Stimulated activated CD4-positive, alpha-beta T cell treated with anti-CD3 and anti-CD28 coated beads, Interleukin-1b, Interleukin-23, amount 100 ng/mL, for 48 hours (primary cell): ENCODE results near the gene FZD4.
A peak's percentile ranks its signal among the peaks of the same experiment; 100 is the strongest.
"Not testable (repeated sequence)": the region's sequence is repeated elsewhere in the genome, so short reads cannot be mapped to it uniquely, and the experiment has no call there.

Experiments used
- DNase-seq: peaks from one replicate; pipeline ENCODE4 v3.0.0-alpha.2; 2020

Gene FZD4

DNA sequence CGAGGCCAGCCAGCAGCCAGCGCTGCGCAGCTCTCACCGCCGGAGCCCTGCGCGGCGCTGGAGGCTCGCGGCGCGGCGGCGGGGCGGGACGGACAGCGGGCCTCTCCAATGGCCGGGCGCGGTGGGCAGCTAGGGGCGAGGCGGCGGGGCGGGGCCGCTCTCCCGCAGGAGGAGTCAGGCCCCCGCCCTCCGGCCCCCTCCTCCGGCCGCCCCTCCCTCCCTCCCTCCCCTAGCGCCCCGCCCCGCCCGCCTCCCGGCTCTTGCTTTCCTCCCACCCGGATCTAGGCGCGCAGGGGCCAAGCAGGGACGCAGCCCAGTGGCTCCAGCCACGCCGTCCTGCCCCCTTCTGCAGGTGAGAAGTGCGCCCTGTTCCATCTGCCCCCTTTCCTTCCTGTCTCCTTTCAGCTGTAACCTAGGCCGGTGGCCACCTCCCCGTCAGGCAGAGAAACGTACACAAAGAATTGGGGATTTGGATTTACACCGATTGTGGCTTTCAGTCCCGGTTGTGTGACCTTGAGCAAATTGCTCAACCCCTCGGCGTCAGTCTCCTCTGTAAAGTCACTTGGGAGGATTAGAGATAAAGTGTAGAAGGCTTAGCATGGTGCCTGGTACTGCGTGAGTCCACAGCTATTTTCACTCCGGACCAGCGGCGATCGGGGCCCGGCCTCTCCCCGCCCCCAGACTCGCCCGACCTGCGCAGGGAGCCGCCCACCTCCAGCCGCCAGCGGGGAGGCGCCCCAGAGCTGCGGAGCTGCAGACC is at the start of gene FZD4:
TSS of gene FZD4 (minus strand) at position 35 of the 760 bp plus-strand sequence. CDS start 310 bp downstream, outside the sequence.
- DNase-seq: peak; percentile 42

GRCh38 chr11:87004281-87004680 is 49.1 kb upstream of the FZD4 start:
- DNase-seq: not testable (repeated sequence)

DNA sequence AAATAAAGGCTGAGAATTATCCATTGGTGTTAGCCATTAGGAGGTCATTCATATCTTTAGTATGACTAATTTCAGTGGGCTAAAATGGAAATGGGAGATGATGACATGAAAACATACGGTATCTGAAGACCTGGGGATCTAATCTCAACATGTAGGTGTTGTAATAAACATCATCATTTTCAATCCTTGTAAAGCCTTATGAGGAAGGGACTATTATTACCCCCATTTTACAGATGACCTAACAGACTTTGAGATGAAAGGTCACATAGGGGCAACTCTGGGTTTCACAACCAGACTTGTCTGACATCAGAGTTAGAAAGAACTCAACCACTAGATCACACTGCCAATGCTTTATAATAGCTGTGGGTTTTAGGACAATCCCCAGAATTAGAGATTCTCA is 47.7 kb upstream of the FZD4 start:
- no peak for DNase-seq

- DNase-seq: no peak
These were observed 44.9 kb upstream of the FZD4 start for GRCh38 chr11:86999859-87000753.

DNA sequence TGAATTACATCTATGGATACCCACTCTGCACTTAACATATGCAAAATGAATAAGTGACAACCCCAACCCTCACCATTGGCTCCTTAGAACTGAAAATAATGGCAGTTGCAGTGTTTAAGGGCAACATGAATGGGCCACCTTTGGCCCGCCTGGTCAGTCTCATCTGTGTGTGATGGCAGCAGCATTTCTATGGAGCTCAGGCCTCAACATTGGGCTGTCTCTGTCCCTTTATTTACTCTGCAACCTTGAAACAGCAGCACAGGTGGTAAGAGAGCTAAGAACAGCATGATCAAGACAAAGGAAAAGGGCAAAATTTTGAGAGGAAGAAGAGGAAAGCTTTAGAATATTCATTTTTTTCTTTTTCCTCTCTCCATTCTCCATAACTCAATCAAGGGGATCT is 44.2 kb upstream of the FZD4 start:
- no peak for DNase-seq

- no peak for DNase-seq
These were observed 41.9 kb upstream of the FZD4 start for GRCh38 chr11:86996953-86997570.

GRCh38 chr11:86993031-86993430 is 37.8 kb upstream of the FZD4 start:
- DNase-seq: no peak

DNA sequence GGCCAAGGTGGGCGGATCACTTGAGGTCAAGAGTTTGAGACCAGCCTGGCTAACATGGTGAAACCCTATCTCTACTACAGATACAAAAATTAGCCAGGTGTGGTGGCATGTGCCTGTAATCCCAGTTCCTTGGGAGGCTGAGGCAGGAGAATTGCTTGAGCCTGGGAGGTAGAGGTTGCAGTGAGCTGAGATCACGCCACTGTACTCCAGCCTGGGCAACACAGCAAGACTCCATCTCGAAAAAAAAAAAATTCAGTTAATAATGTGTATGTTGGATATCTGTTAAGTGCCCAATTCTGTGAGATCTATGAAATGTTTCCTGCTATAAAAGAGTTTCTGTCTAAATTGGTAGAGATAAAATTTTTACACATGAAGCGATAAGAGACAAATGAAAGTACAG is 37.1 kb upstream of the FZD4 start:
- DNase-seq: not testable (repeated sequence)

DNA sequence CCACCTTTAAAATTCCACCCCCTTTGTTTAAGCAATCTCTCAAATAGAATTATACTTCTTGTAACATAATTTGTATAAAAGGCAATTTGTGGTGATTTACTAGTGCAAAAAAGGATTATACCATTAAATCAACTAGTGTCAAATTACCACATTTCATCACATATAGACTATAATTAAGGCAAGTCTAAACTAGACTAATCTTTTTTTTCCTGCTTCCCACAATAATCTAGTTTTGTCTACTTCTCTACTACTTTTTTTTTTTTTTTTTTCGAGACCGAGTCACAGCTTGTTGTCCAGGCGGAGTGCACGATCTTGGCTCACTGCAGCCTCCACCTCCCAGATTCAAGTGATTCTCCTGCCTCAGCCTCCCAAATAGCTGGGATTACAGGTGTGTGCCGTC is 36.1 kb upstream of the FZD4 start:
- no peak for DNase-seq

DNA sequence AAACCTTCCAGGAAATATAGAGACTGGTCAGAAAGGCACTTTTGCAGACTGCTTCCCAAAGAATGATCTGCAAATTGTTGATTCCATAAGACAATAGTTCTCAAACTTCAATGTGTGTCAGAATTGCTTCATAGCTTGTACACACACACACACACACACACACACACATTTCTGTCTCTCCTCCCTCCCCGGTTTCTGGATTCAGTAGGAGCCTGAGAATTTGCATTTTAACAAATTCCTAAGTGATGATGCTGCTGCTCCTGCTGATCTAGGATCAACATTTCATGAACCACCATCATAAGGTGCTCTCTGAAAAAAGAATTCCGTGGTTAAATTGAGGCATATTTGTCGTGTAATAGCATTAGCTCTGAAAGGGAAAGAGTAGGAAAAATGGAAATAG is 35.3 kb upstream of the FZD4 start:
- DNase-seq: no peak

GRCh38 chr11:86990031-86990430 is 34.8 kb upstream of the FZD4 start:
- DNase-seq: no peak

DNA sequence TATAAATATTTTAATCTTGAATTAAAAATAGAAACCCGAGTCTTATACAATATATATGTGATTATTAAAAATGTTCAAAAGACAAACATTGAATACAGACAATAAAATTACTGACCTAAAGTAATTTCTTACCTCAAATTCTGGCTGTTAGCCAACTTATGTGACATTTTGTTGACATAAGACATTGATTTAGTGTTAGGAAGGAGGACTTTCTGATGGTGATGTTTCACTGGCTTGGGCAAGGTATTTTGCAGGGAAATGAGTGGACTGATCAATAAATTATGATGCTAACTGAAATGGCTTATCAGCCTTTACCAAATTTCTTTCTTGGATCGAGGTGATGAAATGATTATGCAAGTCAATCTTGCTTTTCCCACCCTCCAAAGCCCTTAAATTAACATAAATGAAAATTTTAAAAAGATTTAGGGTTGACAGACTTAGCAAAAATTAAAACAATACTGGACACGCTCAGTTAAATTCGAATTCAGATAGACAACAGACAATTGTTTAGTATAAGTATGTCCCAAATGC is 33.2 kb upstream of the FZD4 start:
- DNase-seq: no peak

DNA sequence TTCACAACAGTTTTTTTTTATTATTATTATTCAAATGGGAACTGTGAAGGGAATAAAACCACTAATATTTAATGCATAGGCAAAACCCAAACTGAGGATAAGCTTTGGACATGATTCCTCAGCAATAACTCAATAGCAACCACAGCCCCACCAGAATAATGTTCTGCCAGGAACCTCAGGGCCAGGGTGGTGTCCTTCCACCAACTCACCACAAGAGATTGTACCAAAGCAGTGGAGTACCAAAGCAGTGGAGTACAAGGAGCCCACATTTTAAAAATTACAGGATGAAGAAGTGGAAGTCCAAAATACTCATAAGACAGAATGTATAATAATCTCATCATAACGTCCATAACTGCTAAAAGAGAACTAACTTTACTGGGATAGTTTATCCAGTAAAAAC is 32.5 kb upstream of the FZD4 start:
- no peak for DNase-seq

GRCh38 chr11:86984701-86985100 is 29.5 kb upstream of the FZD4 start:
- DNase-seq: no peak

- no peak for DNase-seq
These were observed 27.9 kb upstream of the FZD4 start for GRCh38 chr11:86983021-86983488.

DNA sequence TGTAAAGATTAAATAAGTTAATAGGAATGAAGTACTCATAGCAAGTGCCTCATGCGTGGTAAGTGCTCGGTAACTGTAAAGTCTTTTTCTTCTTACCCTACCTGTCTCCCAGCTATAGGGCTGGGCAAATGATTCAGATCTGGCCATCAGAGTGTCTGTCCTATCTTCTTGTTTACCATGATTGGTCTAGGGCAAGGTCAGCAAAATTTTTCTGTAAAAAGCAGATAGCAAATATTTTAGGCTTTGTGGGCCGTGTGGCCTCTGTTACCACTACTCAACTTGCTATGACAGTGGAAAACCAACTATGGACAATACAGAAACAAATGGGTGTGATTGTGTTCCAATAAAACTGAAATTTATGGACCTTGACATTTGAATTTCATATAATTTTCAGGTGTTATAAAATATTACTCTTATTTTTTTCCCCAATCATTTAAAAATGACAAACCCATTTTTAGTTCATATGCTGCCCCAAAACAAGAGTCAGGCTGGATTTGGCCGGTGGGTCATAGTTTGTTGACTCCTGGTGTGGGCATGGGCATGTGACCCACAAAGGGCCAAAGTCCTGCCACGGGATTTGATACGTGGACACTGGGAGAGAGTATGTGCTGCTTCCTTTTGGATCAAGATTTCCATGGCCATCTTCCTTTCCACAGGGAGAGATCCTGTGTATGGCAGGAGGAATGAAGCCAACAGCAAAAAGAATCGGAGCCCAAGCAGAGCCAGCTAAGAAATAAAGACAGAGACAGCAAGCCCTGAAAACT is 26.8 kb upstream of the FZD4 start:
- DNase-seq: no peak

DNA sequence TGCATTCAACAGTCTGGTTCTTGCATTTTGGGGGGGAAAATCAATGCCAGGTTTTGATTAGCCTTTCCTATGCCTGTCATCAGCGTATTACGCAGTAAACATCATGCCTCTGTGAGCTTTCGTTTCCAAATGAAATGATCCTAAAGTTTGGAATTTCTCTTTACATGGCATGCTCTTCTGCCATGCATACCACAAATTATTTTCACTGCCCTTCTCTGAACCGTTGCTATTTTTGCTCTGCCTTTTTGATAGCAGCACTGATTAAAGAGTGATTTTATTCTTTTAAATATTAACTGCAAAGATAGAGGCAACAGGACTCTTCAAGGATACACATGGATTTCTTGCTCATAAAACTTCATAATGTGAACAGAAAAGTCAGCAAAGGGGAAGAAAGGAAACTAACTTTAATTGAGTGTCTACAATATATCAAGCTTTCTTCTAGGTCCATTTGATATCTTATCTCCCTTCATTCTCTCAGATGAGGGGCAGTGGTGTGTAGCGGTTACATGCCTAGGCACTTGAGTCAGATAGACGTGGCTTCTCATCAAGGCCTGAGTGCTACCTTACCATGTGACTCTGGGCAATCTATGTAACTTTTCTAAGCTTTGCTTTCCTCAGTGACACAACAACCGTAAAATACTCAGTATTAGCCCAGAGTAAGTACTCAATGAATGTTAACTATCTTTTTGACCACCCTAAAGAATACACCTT is 25.0 kb upstream of the FZD4 start:
- DNase-seq: no peak

GRCh38 chr11:86978756-86979608 is 23.8 kb upstream of the FZD4 start:
- DNase-seq: no peak

GRCh38 chr11:86978247-86978646 is 23.1 kb upstream of the FZD4 start:
- DNase-seq: no peak

DNA sequence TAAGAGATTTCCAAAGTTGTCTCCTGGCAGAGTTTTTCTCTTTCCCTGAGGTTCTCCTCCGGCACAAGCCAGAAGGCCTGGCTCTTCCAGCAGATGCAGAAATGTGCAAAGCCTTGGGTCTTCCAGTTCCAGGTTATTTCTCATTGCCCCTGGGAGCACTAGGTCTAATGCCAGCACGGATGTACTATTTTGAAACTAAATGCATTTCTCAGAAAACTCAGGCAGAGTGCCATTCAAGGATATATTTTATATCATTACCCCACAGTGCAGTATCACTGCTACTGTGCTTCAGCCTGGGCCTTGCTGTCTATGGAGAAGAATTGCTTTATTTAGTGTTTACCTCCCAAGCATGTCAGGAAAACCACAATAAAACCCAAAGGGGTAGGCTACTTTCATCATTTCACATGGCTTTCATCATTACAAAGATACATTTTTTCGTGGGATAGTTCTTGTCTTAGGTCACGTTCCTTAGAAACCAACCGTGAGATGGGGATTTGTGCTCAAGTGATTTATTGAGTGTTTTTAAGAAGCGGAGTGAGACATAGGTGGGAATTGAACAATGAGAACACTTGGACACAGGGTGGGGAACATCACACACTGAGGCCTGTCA is 22.4 kb upstream of the FZD4 start:
- no peak for DNase-seq
